ENCODE measurements around the gene SRSF11. TPM values are rescaled to one million over a fixed set of nuclear protein-coding genes. Genes with fewer than 3 reads are reported as not detected.
"Not testable (repeated sequence)": the region's sequence is repeated elsewhere in the genome, so short reads cannot be mapped to it uniquely, and the experiment has no call there.

The SRSF11 gene
- total RNA-seq, result 127 TPM

GRCh38 chr1:70221238-70222121 is at the start of gene SRSF11:
TSS of gene SRSF11 (plus strand) at chr1:70221380. CDS start at chr1:70221637, 257 bp downstream.
- DNase-seq (ENCODE audit: low spot score), result peak; percentile 98

GRCh38 chr1:70171512-70171911 is 49.7 kb upstream of the SRSF11 start:
- DNase-seq (ENCODE audit: low spot score), result no peak

GRCh38 chr1:70185181-70185580 is 36.0 kb upstream of the SRSF11 start:
- not testable (repeated sequence) for DNase-seq (ENCODE audit: low spot score)

GRCh38 chr1:70188522-70188921 is 32.7 kb upstream of the SRSF11 start:
- DNase-seq (ENCODE audit: low spot score), result no peak

- DNase-seq (ENCODE audit: low spot score), result no peak
Measured at GRCh38 chr1:70190180-70190579, 31.0 kb upstream of the SRSF11 start.

GRCh38 chr1:70192446-70192845 is 28.7 kb upstream of the SRSF11 start:
- not testable (repeated sequence) for DNase-seq (ENCODE audit: low spot score)

- no peak for DNase-seq (ENCODE audit: low spot score)
Measured at GRCh38 chr1:70194601-70195000, 26.6 kb upstream of the SRSF11 start.

GRCh38 chr1:70195342-70195741 is 25.8 kb upstream of the SRSF11 start:
- no peak for DNase-seq (ENCODE audit: low spot score)

- no peak for DNase-seq (ENCODE audit: low spot score)
Measured at GRCh38 chr1:70196333-70196732, 24.8 kb upstream of the SRSF11 start.

GRCh38 chr1:70200065-70200464 is 21.1 kb upstream of the SRSF11 start:
- no peak for DNase-seq (ENCODE audit: low spot score)

- DNase-seq (ENCODE audit: low spot score), result no peak
Measured at GRCh38 chr1:70202173-70202758, 18.9 kb upstream of the SRSF11 start.

- no peak for DNase-seq (ENCODE audit: low spot score)
Measured at GRCh38 chr1:70204139-70204538, 17.0 kb upstream of the SRSF11 start.

- DNase-seq (ENCODE audit: low spot score), result no peak
Measured at GRCh38 chr1:70204600-70204999, 16.6 kb upstream of the SRSF11 start.

- no peak for DNase-seq (ENCODE audit: low spot score)
Measured at GRCh38 chr1:70205071-70205433, 16.1 kb upstream of the SRSF11 start.

- DNase-seq (ENCODE audit: low spot score), result peak; percentile 97
Measured at GRCh38 chr1:70205434-70206118, 15.6 kb upstream of the SRSF11 start, which contains the start of gene LRRC40. TSS of gene LRRC40 (minus strand) at chr1:70205579. CDS start at chr1:70205540, 39 bp downstream.

- DNase-seq (ENCODE audit: low spot score), result not testable (repeated sequence)
Measured at GRCh38 chr1:70206833-70207232, 14.3 kb upstream of the SRSF11 start.

- no peak for DNase-seq (ENCODE audit: low spot score)
Measured at GRCh38 chr1:70207492-70207891, 13.7 kb upstream of the SRSF11 start.

- DNase-seq (ENCODE audit: low spot score), result no peak
Measured at GRCh38 chr1:70208292-70208691, 12.9 kb upstream of the SRSF11 start.

- no peak for DNase-seq (ENCODE audit: low spot score)
Measured at GRCh38 chr1:70210820-70211219, 10.4 kb upstream of the SRSF11 start.

- no peak for DNase-seq (ENCODE audit: low spot score)
Measured at GRCh38 chr1:70211541-70211940, 9.6 kb upstream of the SRSF11 start.

GRCh38 chr1:70220015-70220414 is 1.2 kb upstream of the SRSF11 start:
- DNase-seq (ENCODE audit: low spot score), result no peak

GRCh38 chr1:70220517-70221237 is 503 bp upstream of the SRSF11 start:
- no peak for DNase-seq (ENCODE audit: low spot score)
